HG03039 (cell line): ENCODE data around the gene GJC3.
A peak's percentile ranks its signal among the peaks of the same experiment; 100 is the strongest.
"Not testable (repeated sequence)": the region's sequence is repeated elsewhere in the genome, so short reads cannot be mapped to it uniquely, and the experiment has no call there.

ENCODE experiments used
- ATAC-seq: cut with Tn5 transposase; IDR thresholded peaks from one replicate; pipeline ENCODE4 v1.9.1; 2021; ENCODE audit warnings: mild to moderate bottlenecking, moderate library complexity; ENCODE audit not compliant: unreplicated experiment

The GJC3 gene

DNA sequence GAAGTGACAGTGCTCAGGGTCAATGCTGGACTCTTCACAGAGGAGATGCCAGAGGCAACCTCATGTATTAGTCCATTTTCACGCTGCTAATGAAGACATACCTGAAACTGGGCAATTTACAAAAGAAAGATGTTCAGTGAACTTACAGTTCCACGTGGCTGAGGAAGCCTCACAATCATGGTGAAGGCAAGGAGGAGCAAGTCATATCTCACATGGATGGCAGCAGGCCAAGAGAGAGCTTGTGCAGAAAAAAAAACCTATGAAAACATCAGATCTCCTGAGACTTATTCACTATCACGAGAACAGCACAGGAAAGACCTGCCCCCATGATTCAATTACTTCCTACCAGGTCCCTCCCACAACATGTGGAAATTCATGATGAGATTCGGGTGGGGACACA lies 5.6 kb upstream of the GJC3 start:
- ATAC-seq, result not testable (repeated sequence)

DNA sequence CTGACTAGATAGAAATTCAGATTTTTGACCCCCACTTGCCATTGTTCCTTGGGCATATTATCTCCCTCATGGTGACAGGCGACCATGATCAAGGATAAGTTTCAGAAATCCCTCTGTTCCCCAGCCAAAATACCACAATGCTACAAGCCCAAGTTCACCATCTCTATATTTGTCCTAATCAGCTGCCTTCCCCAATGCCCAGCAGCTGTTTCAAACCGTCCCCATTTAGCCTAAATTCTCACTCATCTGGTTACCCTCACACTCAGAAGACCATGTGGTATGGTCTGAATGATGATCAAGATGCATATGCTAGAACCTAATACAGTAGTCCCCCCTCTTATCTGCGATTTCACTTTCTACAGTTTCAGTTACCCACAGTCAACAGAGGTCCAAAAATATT lies 956 bp upstream of the GJC3 start:
- no peak for ATAC-seq

DNA sequence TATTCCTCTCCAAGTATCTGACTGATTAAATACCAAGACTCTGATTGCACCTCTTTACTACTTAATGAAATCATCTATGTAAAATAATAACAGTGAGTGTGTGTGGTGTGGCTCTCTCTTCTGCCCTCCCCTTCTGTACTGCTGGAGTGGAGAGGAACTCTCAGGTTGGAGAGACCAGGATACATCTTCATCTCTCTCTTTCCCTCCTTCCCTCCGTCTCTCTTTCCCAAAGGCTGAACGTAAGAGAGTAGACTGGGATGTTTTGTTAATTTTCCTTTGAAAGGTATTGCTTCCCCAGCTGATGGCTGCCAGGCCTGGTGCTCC lies 272 bp upstream of the GJC3 start:
- no peak for ATAC-seq

DNA sequence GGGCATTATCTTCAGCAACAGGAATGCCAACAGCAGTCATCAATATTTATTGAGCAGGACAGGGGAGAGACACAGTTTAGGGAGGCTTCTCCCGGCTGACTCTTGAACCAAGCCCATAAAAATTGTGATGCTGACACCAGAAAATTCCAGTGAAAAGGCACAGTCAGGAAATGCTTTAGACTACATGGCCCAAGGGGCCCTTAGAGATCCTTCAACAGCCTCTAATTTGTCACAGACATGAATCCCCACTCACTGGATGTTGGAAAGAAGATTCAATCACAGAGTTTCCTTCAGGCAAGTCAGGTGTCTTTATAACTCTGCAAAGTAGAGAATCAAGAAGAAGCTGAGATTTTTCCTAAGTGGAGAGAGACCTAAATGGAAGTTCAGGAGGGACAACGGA lies 1.2 kb downstream of the GJC3 start:
- ATAC-seq, result no peak

DNA sequence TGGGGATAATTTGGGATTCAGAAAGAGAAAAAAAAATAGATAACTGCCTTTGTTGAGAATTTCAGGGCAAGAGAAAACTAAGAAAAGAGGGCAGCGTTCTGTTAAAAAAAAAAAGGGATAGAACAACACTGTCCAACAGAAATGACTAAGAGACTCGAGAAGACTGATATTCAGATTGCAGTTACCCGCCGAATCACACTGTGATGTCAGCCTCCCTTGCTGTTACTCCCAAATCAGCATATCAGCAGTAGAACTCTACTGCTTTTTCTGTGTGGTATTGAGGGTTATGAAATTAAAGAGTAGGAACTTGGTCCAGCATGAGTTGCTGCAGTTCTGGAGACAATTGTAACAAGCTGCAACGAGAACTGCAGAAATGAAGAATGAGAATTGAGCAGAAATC lies 1.9 kb downstream of the GJC3 start:
- no peak for ATAC-seq

DNA sequence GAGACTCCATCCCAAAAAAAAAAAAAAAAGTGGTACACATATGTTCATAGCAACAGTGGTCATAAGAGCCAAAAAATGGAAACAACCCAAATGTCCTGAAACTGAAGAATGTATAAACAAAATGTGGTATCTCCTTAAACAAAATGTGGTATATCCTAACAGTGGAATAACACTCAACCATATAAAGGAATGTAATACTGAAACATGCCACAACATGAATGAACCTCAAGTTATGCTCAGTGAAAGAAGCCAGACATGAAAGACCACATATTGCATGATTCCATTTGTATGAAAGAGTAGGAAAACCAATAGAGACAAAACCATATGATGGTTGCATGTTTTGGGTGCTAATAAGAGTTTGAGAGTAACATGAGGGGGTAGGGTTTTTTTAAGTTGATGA lies 3.1 kb downstream of the GJC3 start:
- ATAC-seq, result no peak

DNA sequence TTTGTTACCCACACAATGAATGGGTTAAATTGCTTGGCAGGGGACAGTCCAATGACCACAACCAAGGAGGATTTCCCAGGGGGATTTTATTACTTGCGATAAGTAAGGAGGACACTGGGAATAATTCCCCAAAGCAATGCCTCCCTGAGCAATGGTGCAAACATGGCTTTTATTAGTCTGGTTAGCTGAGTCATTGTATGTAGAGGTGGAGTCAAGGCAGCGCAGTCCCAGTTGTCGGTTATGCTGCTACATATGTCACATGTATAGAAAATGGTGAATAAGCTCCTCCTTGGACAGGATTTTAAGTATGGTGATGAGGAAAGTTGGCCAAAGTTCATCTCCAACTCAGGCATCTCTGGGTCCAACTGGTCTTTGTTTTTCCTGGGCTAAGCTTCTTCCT lies 6.2 kb downstream of the GJC3 start:
- ATAC-seq, result no peak

DNA sequence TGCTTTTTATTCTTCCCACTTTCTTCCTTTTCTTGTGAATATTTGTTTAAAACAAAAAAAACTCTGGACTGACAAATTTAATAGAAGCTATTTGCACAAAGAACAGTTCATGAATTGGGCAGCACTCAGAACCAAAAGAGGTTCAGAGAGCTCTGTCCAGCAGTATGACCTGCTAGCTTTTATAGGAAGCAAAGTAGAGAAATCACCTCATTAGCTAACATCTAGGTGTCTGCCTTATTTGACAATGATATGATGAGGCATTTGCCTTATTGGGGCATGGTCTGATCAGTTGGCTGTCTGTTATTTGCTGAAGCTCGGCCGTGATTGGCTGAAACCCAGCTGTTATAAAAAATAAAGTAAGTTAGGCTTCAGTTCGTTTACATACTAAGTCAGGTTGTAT lies 9.3 kb downstream of the GJC3 start:
- no peak for ATAC-seq

DNA sequence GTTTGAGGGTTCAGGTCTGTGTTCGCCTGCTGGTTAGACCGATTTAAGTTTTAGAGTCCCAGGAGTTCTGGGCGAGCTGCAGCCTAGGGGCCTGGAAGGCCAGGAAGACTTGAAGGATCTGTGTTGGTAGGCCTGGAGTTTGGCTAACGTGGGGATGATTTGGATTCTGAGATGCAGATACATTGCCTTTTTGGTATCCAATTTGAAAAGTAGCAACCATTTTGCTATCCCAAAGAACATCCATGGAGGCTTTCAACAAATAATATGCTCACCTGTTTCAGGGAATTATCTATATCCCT lies 9.7 kb downstream of the GJC3 start:
- ATAC-seq, result no peak

DNA sequence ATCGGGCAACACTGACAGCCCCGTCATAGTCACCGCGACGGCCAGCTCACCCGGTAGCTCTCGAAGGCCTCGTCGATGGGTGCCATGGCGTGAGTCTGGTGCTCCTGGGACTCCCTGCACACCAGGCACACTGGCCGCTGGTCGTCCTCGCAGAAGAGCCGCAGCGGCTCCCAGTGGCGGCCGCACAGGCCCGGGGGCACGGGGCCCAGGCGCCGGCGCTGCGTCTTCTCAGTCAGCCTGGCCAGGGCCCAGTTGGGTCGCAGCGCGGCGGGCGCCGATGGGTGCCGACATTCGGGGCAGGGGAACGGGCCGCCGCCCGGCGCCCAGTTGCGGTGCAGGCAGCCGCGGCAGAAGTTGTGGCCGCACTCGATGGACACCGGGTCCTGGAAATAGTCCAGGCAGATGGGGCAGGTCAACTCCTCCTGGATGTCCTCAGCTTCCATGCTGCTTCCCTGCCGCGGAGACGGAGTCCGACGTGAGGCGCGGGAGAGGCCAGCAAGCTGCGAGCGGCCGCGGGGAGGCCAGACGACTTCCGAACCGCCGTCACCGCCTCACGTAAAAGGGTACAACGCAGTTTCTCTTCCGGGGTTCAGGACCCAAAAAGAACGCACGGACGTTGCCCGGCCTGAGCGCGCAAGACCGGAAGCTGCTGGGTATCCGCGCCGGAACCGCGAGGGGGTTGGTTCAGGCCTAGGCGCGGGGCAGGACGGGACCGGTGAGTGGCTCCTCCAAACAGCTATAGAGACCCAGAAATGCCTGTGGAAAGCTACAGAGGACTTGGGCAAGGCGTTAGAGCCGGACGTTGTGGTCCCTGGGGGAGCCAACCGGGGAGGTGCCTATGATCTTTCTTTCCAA lies 10.2 kb downstream of the GJC3 start, which contains the start of gene TRIM4:
Gene TRIM4 (minus strand): TSS at position 572 of the 855 bp plus-strand sequence. CDS start 129 bp downstream, at position 443.
- ATAC-seq, result peak; percentile 91

DNA sequence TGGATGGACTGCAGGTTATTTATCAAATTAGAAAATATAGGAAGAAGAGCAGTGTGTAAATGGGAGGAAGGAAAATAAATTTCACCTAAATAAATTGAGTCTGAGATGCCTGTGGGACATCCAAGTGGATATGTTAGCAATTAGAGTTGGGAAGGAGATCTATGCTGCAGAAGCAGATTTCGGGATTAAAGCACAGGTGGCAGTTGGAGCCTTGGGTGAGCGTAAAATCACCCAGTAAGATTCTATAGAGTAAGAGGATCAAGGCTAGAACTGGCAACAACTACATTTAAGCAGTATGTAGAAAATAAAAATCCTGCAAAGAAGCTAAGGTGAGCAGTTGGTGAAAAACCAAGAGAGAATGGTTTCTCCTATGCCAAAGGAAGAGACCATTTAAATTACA lies 18.4 kb downstream of the GJC3 start:
- no peak for ATAC-seq

DNA sequence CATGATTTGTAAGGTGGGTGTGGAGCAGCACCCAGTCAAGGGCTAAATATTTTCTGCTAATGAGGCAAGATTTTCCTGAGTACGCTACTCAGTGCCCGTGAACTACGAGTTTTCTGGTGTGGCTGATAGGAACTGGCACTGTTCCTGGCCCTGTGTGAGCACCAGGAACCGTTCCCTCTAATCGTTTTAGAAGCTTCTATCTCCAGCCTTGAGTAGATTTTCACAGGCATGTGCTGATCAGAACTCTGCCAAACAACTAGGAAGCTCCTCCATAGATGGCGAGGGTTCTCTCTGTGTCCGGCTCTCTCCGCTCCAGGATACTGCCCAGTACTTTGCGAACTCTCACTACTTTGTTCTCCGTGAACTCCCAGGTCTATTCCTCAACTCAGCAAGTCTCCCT lies 27.8 kb downstream of the GJC3 start:
- no peak for ATAC-seq

DNA sequence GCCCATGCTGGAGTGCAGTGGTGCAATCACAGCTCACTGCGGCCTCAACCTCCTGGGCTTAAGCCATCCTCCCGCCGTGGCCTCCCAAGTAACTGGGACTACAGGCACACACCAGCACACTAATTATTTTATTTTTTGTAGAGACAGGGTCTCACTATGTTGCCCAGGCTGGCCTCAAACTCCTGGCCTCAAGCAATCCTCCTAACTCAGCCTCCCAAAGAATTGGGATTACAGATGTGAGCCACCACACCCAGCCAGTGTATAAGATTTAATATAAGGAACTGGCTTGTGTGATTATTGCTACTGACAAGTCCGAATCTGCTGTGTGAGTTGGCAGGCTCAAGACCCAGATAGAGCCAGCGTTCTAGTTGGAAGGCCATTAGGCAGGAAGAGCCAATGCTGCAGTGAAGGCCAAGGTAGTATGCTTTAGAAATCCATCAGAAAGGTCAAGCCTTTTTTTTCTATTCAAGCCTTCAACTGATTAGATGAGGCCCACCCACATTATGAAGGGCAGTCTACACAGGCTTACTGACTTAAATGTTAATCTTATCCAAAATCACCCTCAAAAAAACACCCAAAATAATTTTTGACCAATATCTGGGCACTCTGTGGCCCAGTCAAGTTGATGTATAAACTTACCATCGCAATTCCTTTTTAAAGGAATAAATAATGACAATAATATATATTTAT lies 29.4 kb downstream of the GJC3 start:
- no peak for ATAC-seq

DNA sequence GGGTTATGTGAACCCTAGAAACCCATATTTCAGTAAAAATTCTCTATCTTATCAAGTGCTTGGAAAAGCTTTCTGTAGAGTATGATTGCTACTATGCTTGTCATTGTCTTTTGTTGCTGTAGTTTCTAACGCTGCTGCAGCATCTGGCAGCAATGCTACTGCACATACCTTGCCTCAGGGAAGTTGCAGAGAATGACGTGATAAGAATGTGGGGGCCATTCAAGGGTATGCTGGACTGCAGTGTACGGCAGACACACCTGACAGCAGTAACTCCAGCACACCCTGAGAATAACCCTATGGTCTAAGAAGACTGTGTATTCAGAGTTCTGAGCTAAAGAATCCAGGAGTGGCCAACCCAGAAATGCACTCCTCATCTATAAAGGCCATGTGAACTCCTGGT lies 30.6 kb downstream of the GJC3 start:
- no peak for ATAC-seq

DNA sequence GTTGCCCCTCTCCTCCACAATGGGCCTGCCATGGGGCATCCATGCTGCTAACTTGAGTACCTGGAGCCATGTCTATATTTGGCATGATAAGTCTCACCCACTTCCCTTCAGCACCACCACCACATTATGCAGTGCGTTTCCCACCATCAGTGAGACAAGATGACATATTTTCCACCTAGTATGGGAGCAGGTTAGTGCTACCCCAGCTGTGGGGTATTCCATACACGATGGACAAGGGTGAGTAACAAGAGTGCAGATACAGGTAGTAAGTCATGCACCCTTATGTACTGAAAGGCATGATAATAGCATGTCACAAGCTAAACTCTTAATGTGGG lies 31.4 kb downstream of the GJC3 start:
- no peak for ATAC-seq

DNA sequence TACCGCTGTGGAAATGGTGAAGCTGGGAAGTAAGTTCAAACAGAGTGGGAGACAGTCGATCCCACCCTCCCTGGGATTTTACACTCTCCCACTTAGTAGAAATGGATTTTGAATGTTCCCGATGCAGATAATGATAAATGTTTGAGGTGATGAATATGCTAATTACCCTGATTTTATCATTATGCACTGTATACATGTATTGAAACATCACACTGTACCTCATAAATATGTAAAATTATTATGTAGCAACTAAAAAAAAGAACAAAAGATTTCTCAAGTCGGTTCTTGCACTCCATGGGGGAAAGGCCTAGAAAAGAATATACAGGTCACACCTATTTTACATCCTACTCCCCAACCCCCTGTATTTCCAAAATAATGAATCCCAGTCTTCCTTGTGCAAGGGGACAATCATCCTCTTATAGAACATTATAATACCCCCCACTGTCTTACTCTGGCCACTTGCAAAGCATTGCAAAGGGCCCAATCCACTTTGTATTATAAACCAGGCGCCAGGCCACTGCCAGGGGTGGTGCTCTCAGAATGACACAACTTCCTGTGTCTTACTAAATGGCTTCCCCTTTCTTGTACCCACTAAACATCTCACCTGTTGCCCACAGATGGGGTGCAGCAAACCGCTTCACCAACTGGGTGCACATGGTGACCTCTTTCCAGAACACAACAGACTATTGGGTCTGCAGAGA lies 31.9 kb downstream of the GJC3 start:
- no peak for ATAC-seq

DNA sequence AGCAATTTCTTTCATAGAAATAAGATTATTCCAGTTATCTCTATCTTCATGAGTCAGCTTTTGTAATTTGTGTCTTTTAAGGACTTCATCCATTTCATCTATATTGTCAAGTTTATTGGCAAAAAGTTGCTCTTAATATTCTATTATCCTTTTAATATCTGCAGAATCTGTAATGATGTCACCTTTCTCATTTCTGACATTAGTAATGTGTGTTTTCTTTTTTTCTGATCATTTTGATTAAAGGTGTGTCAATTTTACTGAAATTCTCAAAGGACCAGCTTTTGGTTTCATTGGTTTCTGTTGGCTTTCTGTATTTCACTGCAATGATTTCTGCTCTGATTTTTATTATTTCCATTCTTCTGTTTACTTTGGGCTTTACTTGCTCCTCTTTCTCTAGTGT lies 34.7 kb downstream of the GJC3 start:
- ATAC-seq, result no peak

DNA sequence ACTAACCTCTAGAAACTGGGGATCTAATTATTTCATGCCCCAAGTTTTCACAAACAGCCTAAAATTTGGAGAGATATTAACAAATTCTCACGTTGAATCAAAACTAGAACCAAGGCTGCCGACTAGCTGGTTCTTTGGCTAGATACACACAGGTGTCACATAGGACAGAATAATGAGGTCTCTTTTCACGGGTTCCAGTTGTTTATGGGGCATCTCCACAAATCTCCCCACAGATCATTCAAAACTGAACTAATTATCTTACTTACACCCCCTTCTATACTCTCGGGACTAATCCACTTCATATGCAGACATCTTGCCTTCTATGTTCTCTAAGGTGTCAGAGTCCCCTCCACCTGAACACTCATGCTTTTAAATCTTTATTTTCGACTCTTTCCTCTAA lies 36.1 kb downstream of the GJC3 start:
- no peak for ATAC-seq

DNA sequence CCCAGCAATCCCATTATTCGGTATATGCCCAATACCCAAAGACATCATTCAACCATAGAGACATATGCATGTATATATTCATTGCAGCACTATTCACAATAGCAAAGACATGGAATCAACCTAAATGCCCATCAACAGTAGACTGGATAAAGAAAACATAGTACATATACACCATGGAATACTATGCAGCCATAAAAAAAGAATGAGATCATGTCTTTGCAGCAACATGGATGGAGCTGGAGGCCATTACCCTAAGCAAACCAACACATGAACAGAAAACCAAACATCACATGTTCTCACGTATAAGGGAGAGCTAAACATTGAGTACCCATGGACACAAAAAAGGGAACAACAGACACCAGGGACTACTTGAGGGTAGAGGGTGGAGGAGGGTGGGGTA lies 39.1 kb downstream of the GJC3 start:
- ATAC-seq, result not testable (repeated sequence)

DNA sequence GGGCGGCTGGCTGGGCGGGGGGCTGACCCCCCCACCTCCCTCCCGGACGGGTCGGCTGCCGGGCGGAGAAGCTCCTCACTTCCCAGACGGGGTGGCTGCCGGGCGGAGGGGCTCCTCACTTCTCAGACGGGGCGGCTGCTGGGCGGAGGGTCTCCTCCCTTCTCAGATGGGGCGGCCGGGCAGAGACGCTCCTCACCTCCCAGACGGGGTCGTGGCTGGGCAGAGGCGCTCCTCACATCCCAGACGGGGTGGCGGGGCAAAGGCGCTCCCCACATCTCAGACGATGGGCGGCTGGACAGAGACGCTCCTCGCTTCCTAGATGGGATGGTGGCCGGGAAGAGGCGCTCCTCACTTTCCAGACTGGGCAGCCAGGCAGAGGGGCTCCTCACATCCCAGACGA lies 41.1 kb downstream of the GJC3 start:
- not testable (repeated sequence) for ATAC-seq

DNA sequence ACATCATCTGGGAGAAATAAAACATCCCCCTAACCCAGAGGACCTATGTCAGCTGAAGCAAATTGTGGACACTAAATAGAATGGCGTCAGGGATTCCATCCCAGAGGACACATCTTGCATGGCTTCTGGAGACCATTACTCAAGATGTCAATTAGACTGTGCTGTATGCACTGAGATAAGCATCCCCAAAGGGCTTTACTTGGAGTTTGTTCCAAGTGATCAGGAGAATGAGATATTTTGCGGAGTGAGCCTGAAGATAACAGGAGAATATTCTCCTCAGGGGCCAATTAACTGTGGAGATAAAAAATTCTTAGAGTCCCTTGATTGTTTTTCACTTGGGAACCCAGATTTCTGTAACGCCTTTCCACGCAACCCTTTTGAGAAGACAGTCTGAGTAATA lies 48.0 kb downstream of the GJC3 start:
- ATAC-seq, result no peak

DNA sequence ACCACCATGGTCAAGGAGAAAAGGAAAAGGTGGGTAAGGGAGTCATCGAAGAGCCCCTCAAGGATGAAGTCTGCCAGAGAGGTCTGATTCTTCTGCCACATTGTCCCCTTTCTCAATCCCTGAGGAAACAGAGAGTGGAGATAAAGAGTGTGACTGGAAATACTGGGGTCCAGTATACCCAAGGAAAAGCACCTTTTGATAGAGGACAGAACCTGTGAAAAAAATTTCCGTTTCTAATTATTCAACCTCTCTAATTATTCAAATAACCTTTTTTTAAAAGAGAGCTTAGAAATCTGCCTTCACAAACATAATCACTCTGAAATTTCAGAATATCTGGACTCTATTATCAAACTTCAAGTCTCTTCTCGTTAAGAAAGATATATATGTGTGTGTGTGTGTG lies 52.5 kb downstream of the GJC3 start, which contains the start of gene OR2AE1:
Gene OR2AE1 (minus strand): TSS at position 101 of the 400 bp plus-strand sequence. CDS start 0 bp downstream, at position 101.
- no peak for ATAC-seq
